Stimulated activated naive CD8-positive, alpha-beta T cell treated with anti-CD3 and anti-CD28 coated beads, Interleukin-15, Interleukin-2, amounts not matched to agents 100 ng/mL and 50 ng/mL, for 24 hours (primary cell): Measurements from ENCODE around the gene ADGRE2.
"Not testable (repeated sequence)": the region's sequence is repeated elsewhere in the genome, so short reads cannot be mapped to it uniquely, and the experiment has no call there.

ENCODE experiments used
- H3K27ac Mint-ChIP-seq: one replicate; pipeline ENCODE4 v1.8.0; 2021; ENCODE audit warnings: mild to moderate bottlenecking, mixed read lengths
- H3K27me3 Mint-ChIP-seq: one replicate; pipeline ENCODE4 v1.8.0; 2021; ENCODE audit warnings: mixed read lengths
- H3K36me3 Mint-ChIP-seq: one replicate; pipeline ENCODE4 v1.8.0; 2021; ENCODE audit warnings: low read depth, mixed read lengths
- H3K4me1 Mint-ChIP-seq: one replicate; pipeline ENCODE4 v1.8.0; 2021; ENCODE audit warnings: low read depth, mixed read lengths
- H3K4me3 Mint-ChIP-seq: one replicate; pipeline ENCODE4 v1.8.0; 2021; ENCODE audit warnings: mild to moderate bottlenecking, mixed read lengths
- H3K9me3 Mint-ChIP-seq: one replicate; pipeline ENCODE4 v1.8.0; 2021; ENCODE audit warnings: mixed read lengths

ADGRE2 gene

DNA sequence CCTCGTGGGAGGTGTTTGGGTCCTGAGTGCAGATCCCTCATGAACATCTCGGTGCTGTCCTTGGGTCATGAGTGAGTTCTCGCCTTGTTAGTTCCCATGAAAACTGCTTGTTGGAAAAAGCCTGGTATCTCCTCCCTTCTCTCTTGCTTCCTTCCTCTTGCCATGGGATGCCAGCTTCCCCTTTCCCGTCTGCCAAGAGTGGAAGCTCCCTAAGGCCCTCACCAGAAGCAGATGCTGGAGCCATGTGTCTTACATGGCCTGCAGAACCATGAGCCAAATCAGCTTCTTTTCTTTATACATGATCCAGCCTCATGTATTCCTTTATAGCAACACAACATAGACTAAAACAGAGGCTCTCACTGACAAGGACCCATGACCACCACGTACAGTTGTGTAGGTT, 8.2 kb downstream of the ADGRE2 start:
- H3K4me3 Mint-ChIP-seq, result no peak overlapping the region

GRCh38 chr19:14769201-14769600, 9.2 kb downstream of the ADGRE2 start:
- peaks cover 8% of the 10 kb centered on the region for H3K27me3 Mint-ChIP-seq

More for the DNA sequence above, 8.2 kb downstream of the ADGRE2 start:
- Mint-ChIP-seq H3K4me1 (no peaks in the 10 kb centered on the region), H3K27ac (no peak overlapping the region), H3K36me3 (peaks cover 4% of the 10 kb centered on the region), H3K27me3 (peaks cover 7% of the 10 kb centered on the region), H3K9me3 (no peaks in the 10 kb centered on the region)

DNA sequence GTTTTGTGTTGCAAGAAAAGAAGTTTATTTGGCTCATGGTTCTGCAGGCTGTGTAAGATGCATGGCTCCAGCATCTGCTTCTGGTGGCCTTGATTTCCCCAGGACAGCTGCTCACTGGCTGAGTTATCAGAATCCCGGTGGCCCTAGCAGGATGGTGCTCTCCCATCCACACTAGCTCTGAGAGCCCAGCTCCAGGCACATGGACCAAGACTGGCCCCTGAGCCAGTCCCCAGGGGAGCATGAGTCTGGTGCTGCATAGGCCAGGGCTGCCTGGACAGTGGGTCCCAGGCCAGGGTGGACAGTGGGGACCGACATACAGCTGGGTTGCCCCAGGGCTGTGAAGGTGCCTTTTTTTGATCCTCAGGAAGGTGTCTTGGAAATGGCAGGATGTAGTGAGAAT, 10.4 kb downstream of the ADGRE2 start:
- H3K4me1 Mint-ChIP-seq, result no peaks in the 10 kb centered on the region
- H3K4me3 Mint-ChIP-seq, result no peak overlapping the region
- peaks cover 4% of the 10 kb centered on the region for H3K36me3 Mint-ChIP-seq
- H3K27me3 Mint-ChIP-seq, result peaks cover 6% of the 10 kb centered on the region
- no peaks in the 10 kb centered on the region for H3K9me3 Mint-ChIP-seq
- H3K27ac Mint-ChIP-seq, result no peak overlapping the region

More at GRCh38 chr19:14769201-14769600, 9.2 kb downstream of the ADGRE2 start:
- Mint-ChIP-seq H3K4me1 (no peaks in the 10 kb centered on the region), H3K36me3 (peaks cover 4% of the 10 kb centered on the region), H3K27ac (no peak overlapping the region), H3K4me3 (no peak overlapping the region), H3K9me3 (no peaks in the 10 kb centered on the region)

DNA sequence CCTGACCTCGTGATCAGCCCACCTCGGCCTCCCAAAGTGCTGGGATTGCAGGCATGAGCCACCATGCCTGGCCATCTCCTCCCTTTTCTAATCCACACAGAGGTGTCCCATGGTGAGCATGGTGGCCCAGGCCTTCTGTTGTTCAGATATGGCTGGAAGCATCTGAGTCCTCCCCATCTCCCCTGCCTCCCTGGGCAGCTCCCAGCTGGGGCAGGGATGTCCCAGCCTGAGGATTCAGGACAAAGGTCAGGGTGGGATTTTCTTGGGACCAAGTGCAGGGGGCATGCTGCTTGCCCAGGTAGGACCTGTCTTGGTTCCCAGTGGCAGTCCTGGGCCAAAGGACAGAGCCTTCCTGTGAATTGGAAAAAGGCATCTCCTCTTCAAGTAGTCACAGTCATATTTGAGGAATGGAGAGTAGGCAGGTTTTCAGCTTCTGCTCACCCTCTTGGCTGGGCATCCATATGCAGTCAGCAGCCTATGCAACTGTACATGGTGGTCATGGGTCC, 10.8 kb downstream of the ADGRE2 start:
- Mint-ChIP-seq H3K4me1 (no peaks in the 10 kb centered on the region), H3K4me3 (no peak overlapping the region), H3K9me3 (no peaks in the 10 kb centered on the region), H3K36me3 (peaks cover 4% of the 10 kb centered on the region), H3K27ac (no peak overlapping the region), H3K27me3 (peaks cover 6% of the 10 kb centered on the region)

DNA sequence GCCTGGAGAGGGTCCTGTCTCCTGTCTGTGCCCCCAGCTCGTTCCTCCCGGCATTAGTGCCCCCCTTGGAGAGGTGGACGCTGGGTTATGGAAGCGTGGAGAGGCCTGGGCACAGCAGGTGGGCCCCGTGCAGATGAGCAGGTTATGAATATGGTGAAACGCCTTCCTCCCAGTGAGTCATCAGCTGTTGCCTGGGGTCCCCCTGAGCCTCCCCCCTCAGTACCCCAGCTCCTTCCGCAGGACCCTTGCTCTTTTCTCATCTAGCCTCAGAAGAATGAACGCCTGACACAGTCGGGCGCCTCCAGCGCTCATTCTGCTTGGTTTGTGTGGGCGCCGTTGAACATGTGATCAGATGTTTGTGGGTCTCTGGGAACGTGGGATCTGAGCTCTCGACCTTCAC, 12.5 kb downstream of the ADGRE2 start:
- H3K9me3 Mint-ChIP-seq, H3K36me3 Mint-ChIP-seq, H3K27me3 Mint-ChIP-seq, H3K4me3 Mint-ChIP-seq, H3K27ac Mint-ChIP-seq, H3K4me1 Mint-ChIP-seq: not testable (repeated sequence)

GRCh38 chr19:14765403-14765802, 13.0 kb downstream of the ADGRE2 start:
- not testable (repeated sequence) for H3K4me3 Mint-ChIP-seq, H3K9me3 Mint-ChIP-seq, H3K4me1 Mint-ChIP-seq, H3K27ac Mint-ChIP-seq, H3K36me3 Mint-ChIP-seq, H3K27me3 Mint-ChIP-seq

GRCh38 chr19:14764401-14764800, 14.0 kb downstream of the ADGRE2 start:
- no peak overlapping the region for H3K4me3 Mint-ChIP-seq
- H3K4me1 Mint-ChIP-seq, result no peaks in the 10 kb centered on the region
- H3K27me3 Mint-ChIP-seq, result peaks cover 6% of the 10 kb centered on the region
- no peaks in the 10 kb centered on the region for H3K9me3 Mint-ChIP-seq
- no peak overlapping the region for H3K27ac Mint-ChIP-seq
- peaks cover 4% of the 10 kb centered on the region for H3K36me3 Mint-ChIP-seq

DNA sequence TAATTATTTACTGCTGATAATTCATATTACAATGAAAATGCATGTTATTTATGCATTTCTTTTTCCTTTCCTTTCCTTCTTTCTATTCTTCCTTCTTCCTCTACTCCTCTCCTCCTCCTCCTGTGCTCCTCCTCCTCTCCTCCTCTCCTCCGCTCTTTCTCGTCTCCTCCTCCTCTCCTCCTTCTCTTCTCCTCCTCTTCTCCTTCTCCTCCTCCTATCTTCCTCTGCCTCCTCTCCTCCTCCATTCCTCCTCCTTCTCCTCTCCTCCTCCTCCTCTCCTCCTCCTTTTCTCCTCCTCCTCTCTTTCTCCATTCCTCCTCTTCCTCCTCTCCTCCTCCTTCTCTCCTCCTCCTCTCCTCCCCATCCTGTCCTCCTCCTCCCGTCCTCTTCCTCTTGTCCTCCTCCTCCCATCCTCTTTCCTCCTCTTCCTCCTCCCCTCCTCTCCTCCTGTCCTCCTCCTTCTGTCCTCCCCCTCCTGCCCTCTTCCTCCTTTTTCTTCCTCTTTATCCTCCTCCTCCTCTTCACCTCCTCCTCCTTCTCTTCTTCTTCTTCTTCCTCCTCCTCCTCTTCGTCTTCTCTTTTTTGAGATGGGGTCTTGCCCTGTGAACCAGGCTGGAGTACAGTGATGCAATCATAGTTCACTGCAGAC, 14.7 kb downstream of the ADGRE2 start:
- Mint-ChIP-seq H3K36me3 (peaks cover 4% of the 10 kb centered on the region), H3K4me3 (no peak overlapping the region), H3K4me1 (no peaks in the 10 kb centered on the region), H3K27ac (no peak overlapping the region), H3K27me3 (peaks cover 6% of the 10 kb centered on the region), H3K9me3 (no peaks in the 10 kb centered on the region)

DNA sequence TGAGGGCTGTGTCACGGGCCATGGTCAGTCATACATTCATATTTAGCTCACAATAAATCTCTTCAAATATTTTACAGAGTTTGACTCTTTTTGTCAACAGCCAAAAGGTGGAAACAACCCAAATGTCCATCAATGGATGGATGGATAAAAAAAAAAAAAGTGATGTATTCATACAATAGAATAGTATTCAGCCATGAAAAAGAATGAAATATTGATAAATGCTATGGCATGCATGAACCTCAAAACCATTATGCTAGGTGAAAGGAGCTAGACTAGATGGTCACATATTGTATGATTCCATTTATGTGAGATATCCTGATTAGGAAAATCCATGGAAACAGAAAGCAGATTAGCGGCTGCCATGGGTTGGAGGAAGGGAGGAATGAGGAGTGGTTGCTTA, 16.2 kb downstream of the ADGRE2 start:
- H3K36me3 Mint-ChIP-seq, result peaks cover 4% of the 10 kb centered on the region
- H3K4me3 Mint-ChIP-seq, result no peak overlapping the region
- H3K9me3 Mint-ChIP-seq, result no peaks in the 10 kb centered on the region
- no peaks in the 10 kb centered on the region for H3K4me1 Mint-ChIP-seq
- H3K27me3 Mint-ChIP-seq, result peaks cover 6% of the 10 kb centered on the region
- H3K27ac Mint-ChIP-seq, result no peak overlapping the region

DNA sequence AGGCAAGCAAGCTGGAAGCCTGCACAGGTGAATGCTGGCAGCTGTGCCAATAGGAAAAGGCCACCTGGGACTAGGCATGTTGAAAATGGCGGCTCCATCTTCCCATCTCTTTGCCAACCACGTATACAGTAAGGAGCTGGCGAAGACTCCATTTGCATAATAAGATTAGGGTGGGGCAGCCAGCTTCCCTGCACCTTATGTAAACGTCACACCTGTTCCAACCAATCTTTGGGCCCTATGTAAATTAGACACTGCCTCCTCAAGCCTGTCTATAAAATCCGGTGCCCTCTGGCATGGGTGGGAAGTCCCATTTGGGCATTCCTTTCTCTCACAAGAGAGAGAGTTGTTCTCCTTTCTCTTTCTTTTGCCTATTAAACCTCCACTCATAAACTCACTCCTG, 16.8 kb downstream of the ADGRE2 start:
- Mint-ChIP-seq H3K27ac (no peak overlapping the region), H3K9me3 (no peaks in the 10 kb centered on the region), H3K36me3 (peaks cover 4% of the 10 kb centered on the region), H3K27me3 (peaks cover 6% of the 10 kb centered on the region), H3K4me3 (no peak overlapping the region), H3K4me1 (no peaks in the 10 kb centered on the region)

DNA sequence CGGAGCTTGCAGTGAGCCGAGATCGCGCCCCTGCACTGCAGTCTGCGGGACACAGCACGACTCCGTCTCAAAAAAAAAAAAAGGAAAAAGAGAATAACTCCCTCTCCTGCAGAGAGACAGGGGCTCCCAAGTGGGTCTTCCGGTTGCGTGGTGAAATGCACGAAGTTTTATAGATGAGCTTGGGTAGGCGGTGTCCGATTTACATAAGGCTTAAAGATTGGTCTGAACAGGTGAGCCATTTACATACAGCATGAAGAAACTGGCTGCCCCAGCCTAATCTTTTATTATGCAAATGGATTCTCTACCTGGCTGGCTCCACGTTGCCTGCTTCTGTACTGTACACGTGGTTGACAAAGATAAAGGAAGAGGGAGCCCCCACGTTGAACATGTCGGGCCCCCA, 19.5 kb downstream of the ADGRE2 start:
- Mint-ChIP-seq H3K27me3 (peaks cover under 1% of the 10 kb centered on the region), H3K36me3 (no peaks in the 10 kb centered on the region), H3K4me1 (no peaks in the 10 kb centered on the region), H3K4me3 (no peak overlapping the region), H3K9me3 (no peaks in the 10 kb centered on the region), H3K27ac (no peak overlapping the region)

DNA sequence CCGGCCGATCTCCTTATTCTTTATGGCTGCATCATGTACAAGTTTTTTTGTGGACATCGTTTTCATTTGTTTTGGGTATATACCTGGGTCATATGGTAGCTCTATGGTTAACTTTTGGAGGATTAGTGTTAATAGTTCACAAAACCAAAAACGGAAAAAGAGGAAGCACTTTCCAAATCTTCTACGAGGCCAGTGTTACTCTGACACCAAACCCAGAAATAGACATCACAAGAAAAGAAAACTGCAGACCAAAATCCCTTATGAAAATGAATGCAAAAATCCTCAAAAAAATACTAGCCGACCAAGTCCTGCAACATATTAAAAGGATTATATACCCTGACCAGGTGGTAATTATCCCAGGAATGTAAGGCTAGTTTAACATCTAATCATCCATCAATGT, 29.8 kb downstream of the ADGRE2 start:
- no peaks in the 10 kb centered on the region for H3K9me3 Mint-ChIP-seq
- H3K4me1 Mint-ChIP-seq, result no peaks in the 10 kb centered on the region
- no peaks in the 10 kb centered on the region for H3K27me3 Mint-ChIP-seq
- H3K36me3 Mint-ChIP-seq, result peaks cover 3% of the 10 kb centered on the region
- no peak overlapping the region for H3K4me3 Mint-ChIP-seq
- H3K27ac Mint-ChIP-seq, result no peak overlapping the region

GRCh38 chr19:14746886-14747285, 31.5 kb downstream of the ADGRE2 start:
- Mint-ChIP-seq H3K9me3 (no peaks in the 10 kb centered on the region), H3K4me1 (no peaks in the 10 kb centered on the region), H3K27me3 (no peaks in the 10 kb centered on the region), H3K4me3 (no peak overlapping the region), H3K36me3 (peaks cover 3% of the 10 kb centered on the region), H3K27ac (no peak overlapping the region)

GRCh38 chr19:14735915-14736314, 42.4 kb downstream of the ADGRE2 start:
- no peaks in the 10 kb centered on the region for H3K36me3 Mint-ChIP-seq
- H3K4me1 Mint-ChIP-seq, result no peaks in the 10 kb centered on the region
- H3K27ac Mint-ChIP-seq, result no peak overlapping the region
- peaks cover 3% of the 10 kb centered on the region for H3K27me3 Mint-ChIP-seq
- no peak overlapping the region for H3K4me3 Mint-ChIP-seq
- no peaks in the 10 kb centered on the region for H3K9me3 Mint-ChIP-seq

GRCh38 chr19:14733574-14733973, 44.8 kb downstream of the ADGRE2 start:
- no peaks in the 10 kb centered on the region for H3K4me1 Mint-ChIP-seq
- no peaks in the 10 kb centered on the region for H3K36me3 Mint-ChIP-seq
- no peak overlapping the region for H3K4me3 Mint-ChIP-seq
- peaks cover 13% of the 10 kb centered on the region for H3K9me3 Mint-ChIP-seq
- peaks cover 3% of the 10 kb centered on the region for H3K27me3 Mint-ChIP-seq
- H3K27ac Mint-ChIP-seq, result no peak overlapping the region

GRCh38 chr19:14732510-14732909, 45.9 kb downstream of the ADGRE2 start:
- H3K36me3 Mint-ChIP-seq, result no peaks in the 10 kb centered on the region
- peaks cover 3% of the 10 kb centered on the region for H3K27me3 Mint-ChIP-seq
- H3K27ac Mint-ChIP-seq, result no peak overlapping the region
- H3K4me3 Mint-ChIP-seq, result no peak overlapping the region
- peaks cover 20% of the 10 kb centered on the region for H3K9me3 Mint-ChIP-seq
- no peaks in the 10 kb centered on the region for H3K4me1 Mint-ChIP-seq
